Measurements from ENCODE around the gene CACNA1I. TPM values are rescaled to one million over a fixed set of nuclear protein-coding genes. Genes with fewer than 3 reads are reported as not detected.
A peak's percentile ranks its signal among the peaks of the same experiment; 100 is the strongest.

CACNA1I gene
- total and polyA plus RNA-seq, 2 donors (not counting 1 experiment from before 2014, with no cell fraction given), result under 0.01 to 0.01 TPM

GRCh38 chr22:39658806-39659463 is 88.4 kb downstream of the CACNA1I start:
- TF ChIP-seq EZH2 (IDR thresholded peaks at IDR 0.05; ENCODE audit: low read length, missing control alignments) (no peak), CTCF (conservative IDR thresholded peaks at IDR 0.05 in 1 of 2, IDR thresholded peaks at IDR 0.05 in 1 of 2; ENCODE audit: low read depth in 1 of 2, low read length in 2 of 2) (no peak)
- H3K4me3 ChIP-seq (replicated peaks in 1 of 4; ENCODE audit: control extremely low read depth in 1 of 4, insufficient read depth in 1 of 4, low read depth in 3 of 4, low read length in 4 of 4), result no peak overlapping the region
- no peak for DNase-seq (ENCODE audit: low read depth in 2 of 2)
- H4K20me1 ChIP-seq (ENCODE audit: control insufficient read depth, extremely low read depth, insufficient read depth, low read length), result no peaks in the 10 kb centered on the region
- H3K79me2 ChIP-seq (ENCODE audit: control insufficient read depth, insufficient read depth, low read length), result no peaks in the 10 kb centered on the region
- no peak overlapping the region for H2AFZ ChIP-seq (ENCODE audit: low read length)
- H3K4me2 ChIP-seq (ENCODE audit: extremely low read depth, insufficient read depth, low read length), result no peak overlapping the region
- H3K27me3 ChIP-seq (ENCODE audit: control insufficient read depth, insufficient read depth, low read length), result peaks cover 26% of the 10 kb centered on the region
- no peaks in the 10 kb centered on the region for H3K9me3 ChIP-seq (ENCODE audit: control insufficient read depth, insufficient read depth, low read depth, low read length)
- no peak overlapping the region for H3K27ac ChIP-seq (ENCODE audit: insufficient read depth, low read length)
- H3K9ac ChIP-seq (ENCODE audit: insufficient read depth, low read length), result no peak overlapping the region
- H3K4me1 ChIP-seq (ENCODE audit: control insufficient read depth, extremely low read depth, insufficient read depth, low read length), result no peaks in the 10 kb centered on the region
- H3K36me3 ChIP-seq (ENCODE audit: control insufficient read depth, insufficient read depth, low read length), result no peaks in the 10 kb centered on the region

DNA sequence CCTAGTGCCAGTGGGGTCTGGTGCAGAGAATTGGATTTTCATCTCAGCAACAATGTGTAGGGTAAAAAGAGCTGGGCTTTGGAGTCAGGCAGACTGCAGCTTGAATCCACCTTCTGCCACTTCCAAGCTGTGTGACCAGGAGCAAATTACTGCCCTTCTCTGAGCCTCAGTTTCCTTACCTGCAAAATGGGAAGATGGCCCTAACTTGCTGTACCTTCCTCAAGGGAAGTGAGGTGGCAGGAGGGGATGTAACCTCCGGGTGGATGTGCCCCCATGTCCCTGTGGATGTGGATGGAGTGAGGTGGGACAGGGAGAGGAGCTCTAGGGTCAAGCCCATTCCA is 90.9 kb downstream of the CACNA1I start:
- Histone ChIP-seq H3K4me1 (ENCODE audit: control insufficient read depth, extremely low read depth, insufficient read depth, low read length) (no peaks in the 10 kb centered on the region), H4K20me1 (ENCODE audit: control insufficient read depth, extremely low read depth, insufficient read depth, low read length) (no peaks in the 10 kb centered on the region), H3K79me2 (ENCODE audit: control insufficient read depth, insufficient read depth, low read length) (no peaks in the 10 kb centered on the region), H3K27me3 (ENCODE audit: control insufficient read depth, insufficient read depth, low read length) (peaks cover 14% of the 10 kb centered on the region), H2AFZ (ENCODE audit: low read length) (no peak overlapping the region), H3K4me2 (ENCODE audit: extremely low read depth, insufficient read depth, low read length) (no peak overlapping the region), H3K36me3 (ENCODE audit: control insufficient read depth, insufficient read depth, low read length) (no peaks in the 10 kb centered on the region), H3K9me3 (ENCODE audit: control insufficient read depth, insufficient read depth, low read depth, low read length) (no peaks in the 10 kb centered on the region), H3K27ac (ENCODE audit: insufficient read depth, low read length) (no peak overlapping the region), H3K4me3 (replicated peaks in 1 of 4; ENCODE audit: control extremely low read depth in 1 of 4, insufficient read depth in 1 of 4, low read depth in 3 of 4, low read length in 4 of 4) (no peak overlapping the region), H3K9ac (ENCODE audit: insufficient read depth, low read length) (no peak overlapping the region)
- no peak for DNase-seq (ENCODE audit: low read depth in 2 of 2)
- TF ChIP-seq CTCF (conservative IDR thresholded peaks at IDR 0.05 in 1 of 2, IDR thresholded peaks at IDR 0.05 in 1 of 2; ENCODE audit: low read depth in 1 of 2, low read length in 2 of 2), result no peak
- peak; percentile 69 for TF ChIP-seq EZH2 (IDR thresholded peaks at IDR 0.05; ENCODE audit: low read length, missing control alignments)

- Histone ChIP-seq H3K36me3 (ENCODE audit: control insufficient read depth, insufficient read depth, low read length) (no peaks in the 10 kb centered on the region), H3K9me3 (ENCODE audit: control insufficient read depth, insufficient read depth, low read depth, low read length) (no peaks in the 10 kb centered on the region), H2AFZ (ENCODE audit: low read length) (no peak overlapping the region), H4K20me1 (ENCODE audit: control insufficient read depth, extremely low read depth, insufficient read depth, low read length) (no peaks in the 10 kb centered on the region), H3K9ac (ENCODE audit: insufficient read depth, low read length) (no peak overlapping the region), H3K27ac (ENCODE audit: insufficient read depth, low read length) (no peak overlapping the region), H3K4me2 (ENCODE audit: extremely low read depth, insufficient read depth, low read length) (no peak overlapping the region), H3K27me3 (ENCODE audit: control insufficient read depth, insufficient read depth, low read length) (peaks cover 12% of the 10 kb centered on the region), H3K4me1 (ENCODE audit: control insufficient read depth, extremely low read depth, insufficient read depth, low read length) (no peaks in the 10 kb centered on the region), H3K79me2 (ENCODE audit: control insufficient read depth, insufficient read depth, low read length) (no peaks in the 10 kb centered on the region), H3K4me3 (replicated peaks in 1 of 4; ENCODE audit: control extremely low read depth in 1 of 4, insufficient read depth in 1 of 4, low read depth in 3 of 4, low read length in 4 of 4) (no peak overlapping the region)
- TF ChIP-seq CTCF (conservative IDR thresholded peaks at IDR 0.05 in 1 of 2, IDR thresholded peaks at IDR 0.05 in 1 of 2; ENCODE audit: low read depth in 1 of 2, low read length in 2 of 2) (no peak), EZH2 (IDR thresholded peaks at IDR 0.05; ENCODE audit: low read length, missing control alignments) (peak; percentile 21)
- no peak for DNase-seq (ENCODE audit: low read depth in 2 of 2)
Measured at GRCh38 chr22:39661842-39662685, 91.5 kb downstream of the CACNA1I start.
